GM20431 (cell line): ENCODE results near the gene PTGER2.

ENCODE experiments used
- in situ Hi-C: fragments of 300-500 bp; cut with MseI, MboI; formaldehyde crosslinking; loops from one replicate; pipeline ENCODE4 v1.15.0; 2020; ENCODE audit warnings: low sequenced_read_pairs; ENCODE audit not compliant: unreplicated experiment

The PTGER2 gene

GRCh38 chr14:52363041-52363704 is 49.1 kb downstream of the PTGER2 start:
- in situ Hi-C loops: no loop called here

- in situ Hi-C loops: no loop called here
Measured at GRCh38 chr14:52363961-52364360, 49.8 kb downstream of the PTGER2 start.

- in situ Hi-C loops: no loop called here
Measured at GRCh38 chr14:52365071-52365470, 51.0 kb downstream of the PTGER2 start.

- in situ Hi-C loops: no loop called here
Measured at GRCh38 chr14:52366796-52367315, 52.7 kb downstream of the PTGER2 start.

GRCh38 chr14:52369305-52369801 is 55.2 kb downstream of the PTGER2 start:
- in situ Hi-C loops: no loop called here

GRCh38 chr14:52370406-52370935 is 56.4 kb downstream of the PTGER2 start:
- in situ Hi-C loops: no loop called here

GRCh38 chr14:52377940-52378339 is 63.8 kb downstream of the PTGER2 start:
- in situ Hi-C loops: no loop called here
